22Rv1 (cell line): ENCODE measurements around the gene FARS2.

ENCODE experiments used
- CTCF ChIP-seq: fragments of 450-650 bp; IDR thresholded peaks from 2 replicates; pipeline ENCODE4 v1.5.1; 2017; ENCODE audit warnings: mild to moderate bottlenecking
- ZFX ChIP-seq: fragments of 450-650 bp; IDR thresholded peaks from 2 replicates; pipeline ENCODE4 v1.6.1; 2017; ENCODE audit warnings: antibody characterized with exemption, borderline replicate concordance

GRCh38 chr6:5726976-5727718 lies 465.8 kb downstream of the FARS2 start:
- TF ChIP-seq CTCF (no peak), ZFX (no peak)
